Daoy (cell line): ENCODE data around the gene BDH1. TPM values are rescaled to one million over a fixed set of nuclear protein-coding genes. Genes with fewer than 3 reads are reported as not detected.

Experiments
- DNase-seq: peaks from one replicate; pipeline ENCODE4 v3.0.0-alpha.2; 2015; ENCODE audit warnings: low read depth
- total RNA-seq: library from RNA; depleted of rRNA; stranded (reverse); fragments of >200 nt; shearing (Covaris generic); gene quantifications from 2 replicates; pipeline ENCODE4 v1.2.3, GENCODE V29; 2014

The BDH1 gene
- total RNA-seq, 1 experiment from 2014 or later: 14.9 TPM

GRCh38 chr3:197507081-197507480 is 48.7 kb downstream of the BDH1 start:
- no peak for DNase-seq

- no peak for DNase-seq
Measured at GRCh38 chr3:197505796-197506548, 49.8 kb downstream of the BDH1 start.

GRCh38 chr3:197504641-197505121 is 51.1 kb downstream of the BDH1 start:
- no peak for DNase-seq

GRCh38 chr3:197504229-197504628 is 51.5 kb downstream of the BDH1 start:
- no peak for DNase-seq

GRCh38 chr3:197503652-197504051 is 52.1 kb downstream of the BDH1 start:
- DNase-seq: no peak

- peak; percentile 92 for DNase-seq
Measured at GRCh38 chr3:197501879-197502620, 53.7 kb downstream of the BDH1 start.

GRCh38 chr3:197501496-197501878 is 54.3 kb downstream of the BDH1 start:
- peak; percentile 67 for DNase-seq

- no peak for DNase-seq
Measured at GRCh38 chr3:197500812-197501211, 55.0 kb downstream of the BDH1 start.

GRCh38 chr3:197499427-197499826 is 56.3 kb downstream of the BDH1 start:
- peak; percentile 85 for DNase-seq

- DNase-seq: no peak
Measured at GRCh38 chr3:197498499-197499241, 57.1 kb downstream of the BDH1 start.

- DNase-seq: peak; percentile 41
Measured at GRCh38 chr3:197496746-197497125, 59.0 kb downstream of the BDH1 start.

GRCh38 chr3:197495999-197496745 is 59.6 kb downstream of the BDH1 start:
- no peak for DNase-seq

GRCh38 chr3:197495499-197495898 is 60.3 kb downstream of the BDH1 start:
- DNase-seq: no peak

GRCh38 chr3:197495059-197495455 is 60.7 kb downstream of the BDH1 start:
- DNase-seq: no peak

- no peak for DNase-seq
Measured at GRCh38 chr3:197494366-197495058, 61.3 kb downstream of the BDH1 start.

GRCh38 chr3:197493049-197493448 is 62.7 kb downstream of the BDH1 start:
- DNase-seq: no peak

- no peak for DNase-seq
Measured at GRCh38 chr3:197491923-197492664, 63.7 kb downstream of the BDH1 start.

- DNase-seq: no peak
Measured at GRCh38 chr3:197491478-197491877, 64.3 kb downstream of the BDH1 start.

GRCh38 chr3:197490098-197491058 is 65.4 kb downstream of the BDH1 start:
- peak; percentile 87 for DNase-seq
